PC-9 (cell line): ENCODE results near the gene EXOC2. TPM values are rescaled to one million over a fixed set of nuclear protein-coding genes. Genes with fewer than 3 reads are reported as not detected.

Experiments
- BruUV-seq: library from RNA; stranded (reverse); fragments of 400-500 nt; replicated peaks from 2 replicates; lab custom pipeline; 2021; lab: Mats Ljungman, UMichigan
- CTCF ChIA-PET: fragments of 300-600 bp; sonication (Branson Sonifier 250); formaldehyde crosslinking; loops from one replicate; lab custom pipeline; 2022; ENCODE audit warnings: antibody characterized with exemption; lab: Charles Lee
- POLR2A ChIA-PET: fragments of 300-600 bp; sonication (Branson Sonifier 250); formaldehyde crosslinking; loops from one replicate; lab custom pipeline; 2022; ENCODE audit warnings: antibody characterized with exemption; ENCODE audit not compliant: unreplicated experiment; lab: Charles Lee
- DNase-seq, 2 experiments: peaks; one replicate each; pipeline versions ENCODE4 v3.0.0 to v3.0.0-alpha.2; 2015 to 2022; ENCODE audit warnings: mixed read lengths in 1 of 2
- H2AFZ ChIP-seq: fragments of 200-600 bp; sonication (generic); 2 replicates; pipeline ENCODE4 v1.8.1; 2017; ENCODE audit warnings: antibody characterized with exemption
- H3F3A ChIP-seq: fragments of 200-600 bp; sonication (generic); 2 replicates; pipeline ENCODE4 v1.8.1; 2017; ENCODE audit warnings: antibody characterized with exemption, mild to moderate bottlenecking, low read depth; ENCODE audit not compliant: insufficient read depth
- H3K27ac ChIP-seq: fragments of 200-600 bp; sonication (generic); 2 replicates; pipeline ENCODE4 v1.6.1; 2016; ENCODE audit warnings: mixed run types
- H3K27me3 ChIP-seq: fragments of 200-600 bp; sonication (generic); 2 replicates; pipeline ENCODE4 v1.6.1; 2016; ENCODE audit warnings: low read depth, mixed run types; ENCODE audit not compliant: insufficient read depth
- H3K36me3 ChIP-seq: fragments of 200-600 bp; sonication (generic); 2 replicates; pipeline ENCODE4 v1.6.1; 2016; ENCODE audit warnings: low read depth, mixed run types
- H3K4me1 ChIP-seq: fragments of 200-600 bp; sonication (generic); replicated peaks from 2 replicates; pipeline ENCODE4 v1.6.1; 2016; ENCODE audit warnings: mixed run types; ENCODE audit not compliant: insufficient read depth
- H3K4me2 ChIP-seq: fragments of 200-600 bp; sonication (generic); 2 replicates; pipeline ENCODE4 v1.6.1; 2017; ENCODE audit warnings: mixed run types
- H3K4me3 ChIP-seq: fragments of 200-600 bp; sonication (generic); 2 replicates; pipeline ENCODE4 v1.6.1; 2016; ENCODE audit warnings: mixed run types
- H3K79me2 ChIP-seq: fragments of 200-600 bp; sonication (generic); 2 replicates; pipeline ENCODE4 v1.6.1; 2017; ENCODE audit warnings: low read depth, mixed run types
- H3K9me2 ChIP-seq: fragments of 200-600 bp; sonication (generic); 2 replicates; pipeline ENCODE4 v1.8.1; 2017; ENCODE audit warnings: mild to moderate bottlenecking; ENCODE audit not compliant: insufficient read depth
- H3K9me3 ChIP-seq: fragments of 200-600 bp; sonication (generic); 2 replicates; pipeline ENCODE4 v1.8.1; 2016; ENCODE audit warnings: low read depth; ENCODE audit not compliant: insufficient read depth
- H4K20me1 ChIP-seq: fragments of 200-600 bp; sonication (generic); 2 replicates; pipeline ENCODE4 v1.8.1; 2017; ENCODE audit not compliant: insufficient read depth
- CTCF ChIP-seq: fragments of 200-600 bp; sonication (generic); conservative IDR thresholded peaks from 2 replicates; pipeline ENCODE4 v1.6.1; 2017; ENCODE audit warnings: mixed run types, antibody characterized with exemption, mild to moderate bottlenecking, moderate library complexity
- EZH2 ChIP-seq: fragments of 200-600 bp; sonication (generic); IDR thresholded peaks from 2 replicates; pipeline ENCODE4 v1.8.0; 2017; ENCODE audit warnings: antibody characterized with exemption, low read depth
- intact Hi-C: fragments of 100-400 bp; cut with micrococcal nuclease; formaldehyde crosslinking; loops from one replicate; pipeline ENCODE4 v1.10.0; 2022; ENCODE audit not compliant: unreplicated experiment
- total RNA-seq: library from RNA; stranded (reverse); gene quantifications from 2 replicates; pipeline ENCODE4 v1.2.3, GENCODE V29; 2021

EXOC2 gene
- total RNA-seq, 1 experiment from 2014 or later: 28.2 TPM

- Histone ChIP-seq H3K79me2 (no peaks in the 10 kb centered on the region), H2AFZ (no peak overlapping the region), H3K27ac (no peak overlapping the region), H3K9me2 (no peaks in the 10 kb centered on the region), H3K4me1 (no peaks in the 10 kb centered on the region), H3K27me3 (no peaks in the 10 kb centered on the region), H3K4me3 (no peak overlapping the region), H3K9me3 (no peaks in the 10 kb centered on the region), H3K4me2 (no peak overlapping the region), H4K20me1 (no peaks in the 10 kb centered on the region), H3K36me3 (no peaks in the 10 kb centered on the region), H3F3A (no peaks in the 10 kb centered on the region)
- ChIA-PET POLR2A (no interaction called here), CTCF (no interaction called here)
- no peak for TF ChIP-seq CTCF
- TF ChIP-seq EZH2: no peak
- BruUV-seq: no TSS peak
- intact Hi-C loops: loop anchor here (10.0 kb wide), 1 partner anchor 113 kb away; no protein-coding TSS in a partner anchor
- DNase-seq: no peak
Measured at GRCh38 chr6:611928-612327, 81.0 kb downstream of the EXOC2 start.

- H3K27ac ChIP-seq: no peak overlapping the region
- ChIA-PET CTCF (no interaction called here), POLR2A (interaction anchor here (0.6 kb wide), 1 partner anchor 392 kb away, joined by 5 read pairs; no protein-coding TSS in a partner anchor)
- H3K4me1 ChIP-seq: no peaks in the 10 kb centered on the region
- no peaks in the 10 kb centered on the region for H3K9me3 ChIP-seq
- H3F3A ChIP-seq: no peaks in the 10 kb centered on the region
- no TSS peak for BruUV-seq
- no peak overlapping the region for H3K4me3 ChIP-seq
- H3K79me2 ChIP-seq: no peaks in the 10 kb centered on the region
- DNase-seq: no peak
- no peaks in the 10 kb centered on the region for H4K20me1 ChIP-seq
- no peak overlapping the region for H2AFZ ChIP-seq
- H3K27me3 ChIP-seq: no peaks in the 10 kb centered on the region
- H3K9me2 ChIP-seq: no peaks in the 10 kb centered on the region
- H3K36me3 ChIP-seq: no peaks in the 10 kb centered on the region
- TF ChIP-seq EZH2 (no peak), CTCF (no peak)
- no peak overlapping the region for H3K4me2 ChIP-seq
- intact Hi-C loops: loop anchor here (10.0 kb wide), 1 partner anchor 114 kb away; no protein-coding TSS in a partner anchor
Measured at GRCh38 chr6:610882-611281, 82.1 kb downstream of the EXOC2 start.

DNA sequence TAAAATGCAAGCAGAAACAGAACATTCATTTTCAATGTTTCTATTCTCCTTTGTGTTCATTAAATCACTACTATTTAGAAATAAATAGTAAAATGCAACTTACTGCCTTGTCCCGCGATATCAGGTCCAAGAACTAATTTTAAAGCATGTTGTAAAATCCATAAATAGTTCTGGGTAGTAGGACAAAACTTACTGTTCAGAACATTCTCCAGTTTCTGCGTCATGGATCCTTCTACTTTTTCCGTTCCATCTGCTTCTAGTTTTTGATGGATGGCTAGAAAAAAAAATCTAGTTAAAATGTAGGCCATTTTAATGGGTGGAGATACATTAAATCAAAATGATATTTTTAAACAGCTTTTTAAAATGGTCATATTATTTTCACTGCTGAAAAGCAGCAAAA lies 83.0 kb downstream of the EXOC2 start:
- no peaks in the 10 kb centered on the region for H4K20me1 ChIP-seq
- no peaks in the 10 kb centered on the region for H3F3A ChIP-seq
- H3K4me2 ChIP-seq: no peak overlapping the region
- H3K9me2 ChIP-seq: no peaks in the 10 kb centered on the region
- no peaks in the 10 kb centered on the region for H3K9me3 ChIP-seq
- no peaks in the 10 kb centered on the region for H3K27me3 ChIP-seq
- H3K27ac ChIP-seq: no peak overlapping the region
- H2AFZ ChIP-seq: no peak overlapping the region
- H3K4me1 ChIP-seq: no peaks in the 10 kb centered on the region
- H3K79me2 ChIP-seq: no peaks in the 10 kb centered on the region
- H3K4me3 ChIP-seq: no peak overlapping the region
- TF ChIP-seq EZH2 (no peak), CTCF (no peak)
- CTCF ChIA-PET: no interaction called here
- no peak for DNase-seq
- no peaks in the 10 kb centered on the region for H3K36me3 ChIP-seq
- BruUV-seq: no TSS peak
- intact Hi-C loops: loop anchor here (10.0 kb wide), 1 partner anchor 115 kb away; no protein-coding TSS in a partner anchor
- POLR2A ChIA-PET: interaction anchor here (0.6 kb wide), 1 partner anchor 611 kb away, joined by 10 read pairs; no protein-coding TSS in a partner anchor
